Skeletal muscle tissue (tissue), 4 donors: ENCODE measurements around the gene FBRSL1. TPM values are rescaled to one million over a fixed set of nuclear protein-coding genes. Genes with fewer than 3 reads are reported as not detected.
A peak's percentile ranks its signal among the peaks of the same experiment; 100 is the strongest.

Source experiments
- H3K27ac ChIP-seq: one replicate; pipeline ENCODE4 v1.7.0; 2013; ENCODE audit warnings: mild to moderate bottlenecking, low read depth, low read length, inconsistent platforms
- H3K27me3 ChIP-seq, 3 donors: one replicate each; pipeline ENCODE4 v1.7.0; 2013; ENCODE audit warnings: low read length in 3 of 3; ENCODE audit not compliant: control insufficient read depth in 3 of 3, insufficient read depth in 3 of 3
- H3K36me3 ChIP-seq, 3 donors: one replicate each; pipeline ENCODE4 v1.7.0; 2013; ENCODE audit warnings: low read length in 3 of 3; ENCODE audit not compliant: control insufficient read depth in 3 of 3, insufficient read depth in 3 of 3
- H3K4me1 ChIP-seq, 3 donors: one replicate each; pipeline ENCODE4 v1.7.0; 2013; ENCODE audit warnings: low read length in 3 of 3, mild to moderate bottlenecking in 3 of 3; ENCODE audit not compliant: control insufficient read depth in 3 of 3, insufficient read depth in 3 of 3
- H3K4me3 ChIP-seq, 3 donors: one replicate each; pipeline ENCODE4 v1.7.0; 2013; ENCODE audit warnings: low read length in 3 of 3
- H3K9ac ChIP-seq, 3 donors: one replicate each; pipeline ENCODE4 v1.7.0; 2013; ENCODE audit warnings: low read length in 3 of 3, mild to moderate bottlenecking in 3 of 3, moderate library complexity in 2 of 3, low read depth in 1 of 3
- H3K9me3 ChIP-seq, 3 donors: one replicate each; pipeline ENCODE4 v1.7.0; 2013; ENCODE audit warnings: low read length in 3 of 3; ENCODE audit not compliant: control insufficient read depth in 3 of 3
- total RNA-seq: library from RNA; depleted of rRNA; stranded (reverse); fragments of >200 nt; gene quantifications from one replicate; pipeline ENCODE4 v1.2.3, GENCODE V29; 2014
- donor health status: Osteomylitis.

The FBRSL1 gene
- total RNA-seq, 1 donor from 2014 or later, result 6.8 TPM

DNA sequence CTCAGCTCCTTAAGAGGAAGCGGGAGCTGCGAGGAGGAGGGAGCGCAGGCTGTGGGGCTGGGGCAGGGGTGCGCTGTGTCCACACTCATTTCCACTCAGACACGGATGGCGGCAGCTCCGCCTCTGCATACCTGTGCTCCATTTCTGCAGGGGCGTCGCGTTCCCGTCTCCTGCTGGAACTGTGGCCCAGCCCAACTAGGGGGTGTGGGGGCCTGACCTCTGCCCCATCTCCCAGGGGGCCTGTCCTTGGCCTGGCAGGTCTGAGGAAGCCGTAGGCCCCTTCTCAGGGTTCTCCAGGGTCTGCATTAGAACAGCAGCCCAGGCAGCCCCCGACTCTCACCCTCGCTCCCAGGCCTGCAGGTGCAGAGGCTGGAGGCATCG is 31.2 kb downstream of the FBRSL1 start:
- peak overlapping the region in 1 of 3 donors; percentile 25 for H3K9ac ChIP-seq
- no peak overlapping the region for H3K4me3 ChIP-seq
- H3K4me1 ChIP-seq, result peaks cover 2 to 18% (median 13%) of the 10 kb centered on the region in 3 donors
- H3K9me3 ChIP-seq, result no peaks in the 10 kb centered on the region
- no peak overlapping the region for H3K27ac ChIP-seq
- H3K36me3 ChIP-seq, result peaks cover 10 to 13% (median 12%) of the 10 kb centered on the region in 3 donors
- no peaks in the 10 kb centered on the region for H3K27me3 ChIP-seq

DNA sequence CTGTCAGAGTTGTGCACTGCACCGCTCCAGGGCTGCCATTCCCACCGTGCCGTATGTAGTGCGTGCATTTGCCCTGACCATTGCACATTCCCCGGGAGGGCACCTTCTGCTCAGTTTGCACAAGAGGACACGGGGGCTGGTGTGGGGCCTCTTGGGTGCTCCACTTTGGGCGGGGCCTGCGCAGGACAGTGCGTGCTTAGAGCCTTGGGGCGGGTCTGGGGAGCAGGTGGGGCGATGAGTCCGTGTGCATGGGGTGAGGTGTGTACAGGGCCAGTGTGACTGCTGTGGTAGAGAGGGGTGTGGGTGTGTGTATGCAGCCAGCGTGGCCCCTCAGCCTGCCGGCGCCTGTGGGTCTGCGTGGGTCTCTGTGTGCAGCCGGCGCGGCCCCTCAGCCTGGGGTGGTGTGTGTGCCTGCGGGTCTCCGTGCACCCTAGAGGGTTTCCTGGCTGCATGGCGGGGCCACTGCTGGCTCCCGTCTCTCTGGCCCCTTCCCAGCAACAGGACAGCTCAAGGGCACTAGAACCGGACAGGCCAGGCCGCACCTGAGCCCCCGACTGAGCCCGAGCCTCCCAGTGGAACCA is 31.9 kb downstream of the FBRSL1 start:
- Histone ChIP-seq H3K27ac (no peak overlapping the region), H3K4me1 (peaks cover 2 to 18% (median 13%) of the 10 kb centered on the region in 3 donors), H3K9ac (no peak overlapping the region), H3K27me3 (no peaks in the 10 kb centered on the region), H3K36me3 (peaks cover 10 to 13% (median 12%) of the 10 kb centered on the region in 3 donors), H3K4me3 (no peak overlapping the region), H3K9me3 (no peaks in the 10 kb centered on the region)

DNA sequence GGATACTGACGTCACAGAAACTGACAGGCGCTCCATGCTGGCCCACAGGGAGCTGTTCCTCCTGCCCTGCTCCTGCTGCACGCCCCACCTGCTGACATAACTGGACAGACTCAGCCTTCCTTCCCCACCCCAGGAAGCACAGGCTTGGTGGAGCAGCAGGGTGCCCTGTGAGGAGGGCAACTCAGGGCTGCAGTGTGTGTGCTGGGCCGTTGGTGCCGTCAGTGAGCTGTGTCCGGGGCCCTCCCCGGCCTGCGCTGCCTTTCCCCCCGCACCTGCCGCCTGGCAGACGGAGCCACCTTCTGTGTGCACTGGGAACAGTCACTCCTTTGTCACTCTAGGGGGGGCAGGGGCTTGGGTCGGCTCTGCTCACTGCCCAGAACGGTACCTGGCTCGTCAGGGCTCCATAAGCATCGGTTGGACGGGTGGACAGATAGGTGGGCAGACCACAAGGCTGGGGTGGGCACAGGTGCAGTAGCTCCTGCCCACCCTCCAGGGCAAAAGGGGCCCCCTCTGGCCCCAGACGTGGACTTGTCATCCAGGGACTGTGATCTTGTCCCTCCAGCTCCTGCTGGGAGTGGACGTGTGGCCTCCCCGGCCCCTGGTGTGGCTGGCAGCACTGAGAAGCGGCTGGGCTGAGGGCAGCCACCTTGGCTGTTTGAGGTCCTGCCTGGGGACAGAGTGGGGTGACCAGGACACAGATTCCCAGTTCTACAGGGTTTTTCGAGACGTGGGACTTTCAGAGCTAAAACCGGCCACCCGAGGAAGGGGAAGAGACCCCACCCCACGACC is 32.8 kb downstream of the FBRSL1 start:
- Histone ChIP-seq H3K4me3 (no peak overlapping the region), H3K9me3 (no peaks in the 10 kb centered on the region), H3K27ac (no peak overlapping the region), H3K9ac (no peak overlapping the region), H3K4me1 (peaks cover 2 to 18% (median 13%) of the 10 kb centered on the region in 3 donors), H3K27me3 (no peaks in the 10 kb centered on the region), H3K36me3 (peaks cover 10 to 12% (median 12%) of the 10 kb centered on the region in 3 donors)

DNA sequence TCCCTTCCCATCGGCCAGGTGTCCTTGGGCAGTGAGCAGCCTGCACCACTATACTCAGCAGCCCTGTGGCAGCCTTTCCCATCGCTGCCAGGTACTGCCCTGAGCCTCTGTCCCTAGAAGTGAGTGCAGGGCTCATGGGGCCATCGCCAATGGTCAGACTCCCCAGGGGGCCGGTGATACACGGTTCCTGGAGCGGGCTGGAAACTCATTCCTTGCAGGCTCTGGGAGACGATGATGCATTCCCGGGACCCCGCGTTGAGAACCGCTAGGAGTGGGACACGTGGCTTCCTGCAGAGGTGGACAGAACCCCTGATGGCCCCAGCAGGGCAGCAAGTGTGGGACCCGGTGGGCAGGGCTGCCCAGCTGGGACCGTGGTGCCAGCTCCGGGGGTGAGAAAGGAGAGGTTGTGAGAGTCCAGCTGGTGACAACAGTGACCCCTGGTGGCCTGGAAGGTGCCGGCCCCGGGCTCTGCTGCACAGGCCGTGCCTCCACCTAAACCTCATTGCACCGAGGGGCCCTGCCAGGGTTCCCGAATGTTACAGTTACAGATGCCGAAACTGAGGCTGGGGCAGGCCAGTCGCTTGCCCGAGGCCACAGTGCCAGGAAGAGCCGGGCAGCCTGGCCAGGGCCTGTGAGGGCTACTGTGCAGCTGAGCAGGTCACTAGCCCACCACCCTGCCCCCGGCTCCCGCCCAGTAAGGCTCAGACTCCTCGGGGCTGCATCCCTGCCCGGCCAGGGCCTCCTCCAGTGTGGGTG is 33.8 kb downstream of the FBRSL1 start:
- no peaks in the 10 kb centered on the region for H3K27me3 ChIP-seq
- H3K9me3 ChIP-seq, result no peaks in the 10 kb centered on the region
- peaks cover 2 to 18% (median 13%) of the 10 kb centered on the region in 3 donors for H3K4me1 ChIP-seq
- no peak overlapping the region for H3K27ac ChIP-seq
- peaks cover under 1 to 6% (median 3%) of the 10 kb centered on the region in 3 donors for H3K36me3 ChIP-seq
- H3K9ac ChIP-seq, result no peak overlapping the region
- H3K4me3 ChIP-seq, result no peak overlapping the region

DNA sequence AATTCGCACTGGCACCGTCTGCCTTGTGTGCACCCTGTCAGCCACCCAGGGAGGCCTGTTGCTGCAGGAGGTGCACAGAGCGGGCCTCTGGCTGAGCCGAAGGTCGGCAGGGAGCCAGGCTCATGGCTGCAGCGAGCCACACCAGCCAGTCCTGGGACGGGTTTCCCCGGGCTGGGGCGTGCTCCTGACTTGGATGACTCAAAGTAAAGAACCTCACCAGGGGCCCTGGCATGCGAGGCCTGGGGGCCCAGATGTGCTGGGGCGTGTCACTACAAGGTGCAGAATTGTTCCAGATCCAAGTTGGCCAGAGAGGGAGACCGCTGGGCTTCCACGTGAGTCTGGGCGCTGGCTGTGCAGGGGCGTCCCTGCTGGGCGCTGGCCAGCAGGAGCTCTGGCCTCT is 34.5 kb downstream of the FBRSL1 start:
- no peak overlapping the region for H3K27ac ChIP-seq
- no peak overlapping the region for H3K4me3 ChIP-seq
- peaks cover 2 to 18% (median 13%) of the 10 kb centered on the region in 3 donors for H3K4me1 ChIP-seq
- no peaks in the 10 kb centered on the region for H3K36me3 ChIP-seq
- no peaks in the 10 kb centered on the region for H3K27me3 ChIP-seq
- H3K9ac ChIP-seq, result no peak overlapping the region
- no peaks in the 10 kb centered on the region for H3K9me3 ChIP-seq

DNA sequence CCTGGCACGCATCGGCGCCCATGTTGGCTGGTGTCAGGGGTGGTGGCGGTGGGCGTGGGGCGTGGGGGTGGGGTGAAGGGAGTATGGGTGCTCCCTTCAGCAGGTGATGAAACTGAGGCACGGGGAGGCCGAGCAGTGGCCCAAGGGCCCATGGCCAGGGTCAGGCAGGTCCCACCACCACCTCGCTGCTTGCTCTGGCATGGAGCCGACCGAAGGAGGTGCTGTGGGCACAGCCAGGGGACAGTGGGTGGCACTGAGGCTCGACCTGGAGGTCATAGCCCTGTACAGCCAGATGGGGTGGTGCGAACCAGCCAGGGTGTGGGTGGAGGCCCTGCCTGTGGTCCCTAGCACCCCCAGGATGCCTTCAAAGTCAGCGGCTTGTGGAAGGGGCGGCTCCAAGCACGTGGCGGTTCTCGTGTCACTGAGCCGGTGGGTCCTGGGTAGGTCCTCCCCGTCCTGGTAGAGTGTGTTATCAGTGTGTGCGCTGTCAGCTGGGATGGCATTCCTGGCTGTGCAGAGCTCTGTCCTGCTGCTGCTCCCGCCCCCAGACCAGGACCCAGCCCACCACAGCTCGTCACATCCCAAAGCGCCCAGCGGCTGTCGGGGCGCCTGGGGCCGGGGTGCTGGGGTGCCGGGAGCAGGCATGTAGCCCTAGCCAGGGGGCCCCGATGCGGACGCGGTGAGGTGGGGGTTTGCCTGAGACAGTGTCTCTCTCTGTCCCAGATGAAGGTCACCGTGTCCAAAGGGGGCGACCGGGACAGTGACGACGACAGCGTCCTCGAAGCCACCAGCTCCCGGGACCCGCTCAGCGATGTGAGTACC is 35.3 kb downstream of the FBRSL1 start:
- H3K27ac ChIP-seq, result no peak overlapping the region
- H3K4me3 ChIP-seq, result no peak overlapping the region
- no peaks in the 10 kb centered on the region for H3K9me3 ChIP-seq
- no peaks in the 10 kb centered on the region for H3K36me3 ChIP-seq
- H3K4me1 ChIP-seq, result peaks cover 2 to 18% (median 13%) of the 10 kb centered on the region in 3 donors
- no peaks in the 10 kb centered on the region for H3K27me3 ChIP-seq
- no peak overlapping the region for H3K9ac ChIP-seq

DNA sequence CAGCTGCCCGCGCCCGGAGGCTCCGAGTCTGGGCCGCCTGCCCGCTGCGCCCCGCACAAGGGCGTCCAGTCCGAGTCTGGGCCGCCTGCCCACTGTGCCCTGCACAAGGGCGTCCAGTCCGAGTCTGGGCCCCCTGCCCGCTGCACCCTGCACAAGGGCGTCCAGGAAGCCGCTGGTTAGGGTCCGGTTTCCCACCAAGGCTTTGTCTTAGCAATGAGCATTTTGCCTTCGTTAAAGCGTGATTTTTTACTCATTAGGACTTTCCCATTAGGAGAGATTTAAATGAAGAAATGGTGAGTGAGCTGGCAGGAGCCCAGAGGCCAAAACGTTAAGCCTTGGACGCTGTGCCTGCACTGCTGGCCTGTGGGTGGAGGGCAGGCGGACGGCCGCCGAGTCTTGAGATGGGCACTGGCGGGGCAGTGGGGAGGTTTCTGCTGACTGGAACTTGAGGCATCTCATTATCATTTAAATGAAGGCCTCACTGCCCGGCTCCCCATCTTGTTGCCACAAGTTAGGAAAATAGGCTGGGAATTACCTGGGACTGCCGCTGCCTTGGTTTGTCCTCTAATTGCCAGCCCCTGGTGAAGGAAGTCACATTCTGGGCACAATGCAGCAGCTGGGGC is 36.0 kb downstream of the FBRSL1 start:
- H3K4me3 ChIP-seq, result no peak overlapping the region
- no peaks in the 10 kb centered on the region for H3K9me3 ChIP-seq
- H3K27ac ChIP-seq, result no peak overlapping the region
- H3K4me1 ChIP-seq, result peaks cover 2 to 12% (median 10%) of the 10 kb centered on the region in 3 donors
- H3K36me3 ChIP-seq, result no peaks in the 10 kb centered on the region
- no peak overlapping the region for H3K9ac ChIP-seq
- H3K27me3 ChIP-seq, result no peaks in the 10 kb centered on the region

DNA sequence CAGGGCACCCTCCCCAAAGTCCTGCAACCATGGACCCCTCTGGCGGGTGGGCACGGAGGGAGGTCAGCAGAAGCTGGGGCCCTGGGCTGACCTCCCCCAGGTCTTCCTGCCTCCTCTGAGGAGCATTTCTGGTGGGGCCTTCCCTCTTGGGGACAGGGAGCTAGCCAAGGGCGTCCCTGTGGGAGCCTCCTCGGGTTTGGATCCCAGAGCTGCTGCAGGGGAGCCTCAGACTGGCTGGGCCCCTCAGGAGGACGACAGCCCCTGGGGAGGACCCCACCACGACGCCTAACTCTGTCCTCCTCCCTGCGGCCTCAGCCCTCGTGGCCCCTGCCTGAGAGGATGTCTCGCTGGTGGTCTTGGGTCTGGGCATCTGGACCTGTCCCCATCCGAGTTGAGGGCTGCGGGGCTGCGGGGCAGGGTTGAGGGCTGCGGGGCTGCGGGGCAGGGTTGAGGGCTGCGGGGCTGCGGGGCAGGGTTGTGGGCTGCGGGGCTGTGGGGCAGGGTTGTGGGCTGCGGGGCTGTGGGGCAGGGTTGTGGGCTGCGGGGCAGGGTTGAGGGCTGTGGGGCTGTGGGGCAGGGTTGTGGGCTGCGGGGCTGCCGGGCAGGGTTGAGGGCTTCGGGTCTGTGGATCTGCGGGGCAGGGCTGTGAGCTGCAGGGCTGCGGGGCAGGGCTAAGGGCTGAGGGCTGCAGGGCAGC is 37.4 kb downstream of the FBRSL1 start:
- Histone ChIP-seq H3K27me3 (no peaks in the 10 kb centered on the region), H3K4me3 (no peak overlapping the region), H3K36me3 (peaks cover 0 to 3% (median 0%) of the 10 kb centered on the region in 3 donors), H3K4me1 (peaks cover 2 to 10% (median 10%) of the 10 kb centered on the region in 3 donors), H3K27ac (no peak overlapping the region), H3K9ac (no peak overlapping the region), H3K9me3 (no peaks in the 10 kb centered on the region)

DNA sequence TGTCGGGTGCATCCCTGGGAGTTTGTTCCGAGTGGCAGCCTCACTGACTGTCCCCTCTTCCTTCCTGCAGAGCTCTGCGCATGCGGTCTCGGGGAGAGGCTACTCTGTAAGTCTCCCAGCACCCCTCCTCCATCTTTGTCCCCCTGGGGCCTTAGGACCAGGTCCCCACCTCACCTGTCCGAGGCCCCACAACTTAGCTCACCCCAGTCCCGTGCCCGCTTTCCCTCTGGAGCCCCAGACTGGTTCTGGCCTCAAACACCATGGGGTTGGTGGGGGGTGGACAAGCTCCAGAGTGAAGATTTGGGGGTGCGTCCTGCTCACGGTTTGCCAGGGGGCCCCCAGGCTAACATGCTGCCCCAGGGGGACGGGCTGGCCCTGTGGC is 37.9 kb downstream of the FBRSL1 start:
- Histone ChIP-seq H3K4me1 (peaks cover 0 to 6% (median 6%) of the 10 kb centered on the region in 3 donors), H3K4me3 (no peak overlapping the region), H3K27ac (no peak overlapping the region), H3K9me3 (no peaks in the 10 kb centered on the region), H3K36me3 (peaks cover 0 to 3% (median 0%) of the 10 kb centered on the region in 3 donors), H3K27me3 (no peaks in the 10 kb centered on the region), H3K9ac (no peak overlapping the region)
